ENCODE data around the gene PRADC1. TPM values are rescaled to one million over a fixed set of nuclear protein-coding genes. Genes with fewer than 3 reads are reported as not detected.

The PRADC1 gene
- total RNA-seq, 1 experiment from 2014 or later: 12.9 TPM

DNA sequence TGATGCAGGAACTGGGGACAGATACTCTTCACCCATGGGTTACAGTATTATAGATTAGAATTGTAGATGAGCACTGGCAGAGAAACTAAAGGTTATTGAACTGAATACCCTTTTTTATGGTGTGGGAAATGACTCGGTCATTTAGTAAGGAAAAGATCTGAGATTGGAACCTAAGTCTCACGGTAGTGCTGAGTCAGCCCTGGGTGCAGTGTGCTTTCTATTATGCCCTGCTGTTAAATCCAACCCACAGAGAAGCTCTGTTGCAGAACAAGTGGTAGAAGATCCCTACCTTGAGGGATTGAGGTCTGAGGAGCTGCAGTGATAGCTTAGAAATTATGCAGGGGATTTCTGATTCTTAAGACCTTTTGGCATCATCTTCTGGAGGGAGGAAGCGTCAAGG, 13.8 kb upstream of the PRADC1 start (continued):
- TF ChIP-seq, protein P1, sequence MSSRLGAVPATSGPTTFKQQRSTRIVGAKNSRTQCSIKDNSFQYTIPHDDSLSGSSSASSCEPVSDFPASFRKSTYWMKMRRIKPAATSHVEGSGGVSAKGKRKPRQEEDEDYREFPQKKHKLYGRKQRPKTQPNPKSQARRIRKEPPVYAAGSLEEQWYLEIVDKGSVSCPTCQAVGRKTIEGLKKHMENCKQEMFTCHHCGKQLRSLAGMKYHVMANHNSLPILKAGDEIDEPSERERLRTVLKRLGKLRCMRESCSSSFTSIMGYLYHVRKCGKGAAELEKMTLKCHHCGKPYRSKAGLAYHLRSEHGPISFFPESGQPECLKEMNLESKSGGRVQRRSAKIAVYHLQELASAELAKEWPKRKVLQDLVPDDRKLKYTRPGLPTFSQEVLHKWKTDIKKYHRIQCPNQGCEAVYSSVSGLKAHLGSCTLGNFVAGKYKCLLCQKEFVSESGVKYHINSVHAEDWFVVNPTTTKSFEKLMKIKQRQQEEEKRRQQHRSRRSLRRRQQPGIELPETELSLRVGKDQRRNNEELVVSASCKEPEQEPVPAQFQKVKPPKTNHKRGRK (CRISPR knock-in tag; IDR thresholded peaks at IDR 0.05; ENCODE audit: borderline replicate concordance): no peak
- TF ChIP-seq NR2C2 (CRISPR knock-in tag; IDR thresholded peaks at IDR 0.05) (no peak), GRHL2 (CRISPR knock-in tag; IDR thresholded peaks at IDR 0.05; ENCODE audit: insufficient replicate concordance, severe bottlenecking) (no peak), OVOL2 (CRISPR knock-in tag; IDR thresholded peaks at IDR 0.05; ENCODE audit: borderline replicate concordance) (no peak), NR3C1 (CRISPR knock-in tag; conservative IDR thresholded peaks at IDR 0.05; ENCODE audit: low read depth) (no peak), ZNF416 (CRISPR knock-in tag; IDR thresholded peaks at IDR 0.05) (no peak)
- TF ChIP-seq, protein P2, sequence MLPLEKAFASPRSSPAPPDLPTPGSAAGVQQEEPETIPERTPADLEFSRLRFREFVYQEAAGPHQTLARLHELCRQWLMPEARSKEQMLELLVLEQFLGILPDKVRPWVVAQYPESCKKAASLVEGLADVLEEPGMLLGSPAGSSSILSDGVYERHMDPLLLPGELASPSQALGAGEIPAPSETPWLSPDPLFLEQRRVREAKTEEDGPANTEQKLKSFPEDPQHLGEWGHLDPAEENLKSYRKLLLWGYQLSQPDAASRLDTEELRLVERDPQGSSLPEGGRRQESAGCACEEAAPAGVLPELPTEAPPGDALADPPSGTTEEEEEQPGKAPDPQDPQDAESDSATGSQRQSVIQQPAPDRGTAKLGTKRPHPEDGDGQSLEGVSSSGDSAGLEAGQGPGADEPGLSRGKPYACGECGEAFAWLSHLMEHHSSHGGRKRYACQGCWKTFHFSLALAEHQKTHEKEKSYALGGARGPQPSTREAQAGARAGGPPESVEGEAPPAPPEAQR (CRISPR knock-in tag; IDR thresholded peaks at IDR 0.05): no peak
- TF ChIP-seq, protein P3, sequence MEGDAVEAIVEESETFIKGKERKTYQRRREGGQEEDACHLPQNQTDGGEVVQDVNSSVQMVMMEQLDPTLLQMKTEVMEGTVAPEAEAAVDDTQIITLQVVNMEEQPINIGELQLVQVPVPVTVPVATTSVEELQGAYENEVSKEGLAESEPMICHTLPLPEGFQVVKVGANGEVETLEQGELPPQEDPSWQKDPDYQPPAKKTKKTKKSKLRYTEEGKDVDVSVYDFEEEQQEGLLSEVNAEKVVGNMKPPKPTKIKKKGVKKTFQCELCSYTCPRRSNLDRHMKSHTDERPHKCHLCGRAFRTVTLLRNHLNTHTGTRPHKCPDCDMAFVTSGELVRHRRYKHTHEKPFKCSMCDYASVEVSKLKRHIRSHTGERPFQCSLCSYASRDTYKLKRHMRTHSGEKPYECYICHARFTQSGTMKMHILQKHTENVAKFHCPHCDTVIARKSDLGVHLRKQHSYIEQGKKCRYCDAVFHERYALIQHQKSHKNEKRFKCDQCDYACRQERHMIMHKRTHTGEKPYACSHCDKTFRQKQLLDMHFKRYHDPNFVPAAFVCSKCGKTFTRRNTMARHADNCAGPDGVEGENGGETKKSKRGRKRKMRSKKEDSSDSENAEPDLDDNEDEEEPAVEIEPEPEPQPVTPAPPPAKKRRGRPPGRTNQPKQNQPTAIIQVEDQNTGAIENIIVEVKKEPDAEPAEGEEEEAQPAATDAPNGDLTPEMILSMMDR (IDR thresholded peaks at IDR 0.05): no peak

DNA sequence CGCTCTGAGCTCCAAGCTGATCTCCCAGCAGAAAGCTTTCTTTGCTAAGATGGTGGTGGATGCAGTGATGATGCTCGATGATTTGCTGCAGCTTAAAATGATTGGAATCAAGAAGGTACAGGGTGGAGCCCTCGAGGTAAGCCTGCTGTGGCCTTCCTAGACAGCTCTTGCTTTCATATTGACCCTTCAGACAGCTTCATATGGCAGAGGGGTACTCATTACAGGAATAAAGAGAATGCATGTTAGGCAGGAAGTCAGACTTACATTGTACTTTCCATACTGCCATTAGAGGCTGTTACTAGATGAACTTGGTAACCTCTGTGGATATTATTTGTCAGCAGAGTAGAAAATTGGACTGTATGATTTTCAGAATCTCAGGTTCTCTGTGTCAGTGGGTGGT, 11.5 kb upstream of the PRADC1 start:
- no peaks in the 10 kb centered on the region for H3K4me1 Mint-ChIP-seq
- no peak overlapping the region for H3K27ac Mint-ChIP-seq
- no peaks in the 10 kb centered on the region for H3K27me3 Mint-ChIP-seq (ENCODE audit: low read depth)
- DNase-seq (ENCODE audit: low spot score) (no peak), ATAC-seq (no peak)
- ChIA-PET CTCF (interaction anchor here (0.8 kb wide), 1 partner anchor 17 kb away, joined by 3 read pairs; no protein-coding TSS in a partner anchor), POLR2A (no interaction called here)
- H3K4me3 Mint-ChIP-seq: no peak overlapping the region
- no peaks in the 10 kb centered on the region for H3K9me3 Mint-ChIP-seq
- H3K36me3 Mint-ChIP-seq: peaks cover 87% of the 10 kb centered on the region
- TF ChIP-seq TP53 (CRISPR knock-in tag; IDR thresholded peaks at IDR 0.05): no peak
- TF ChIP-seq SMAD3 (CRISPR knock-in tag; IDR thresholded peaks at IDR 0.05; ENCODE audit: borderline replicate concordance): no peak
- TF ChIP-seq CREB1 (CRISPR knock-in tag; IDR thresholded peaks at IDR 0.05): no peak
- no peak for TF ChIP-seq ZNF671 (CRISPR knock-in tag; IDR thresholded peaks at IDR 0.05)
- TF ChIP-seq, protein P4, sequence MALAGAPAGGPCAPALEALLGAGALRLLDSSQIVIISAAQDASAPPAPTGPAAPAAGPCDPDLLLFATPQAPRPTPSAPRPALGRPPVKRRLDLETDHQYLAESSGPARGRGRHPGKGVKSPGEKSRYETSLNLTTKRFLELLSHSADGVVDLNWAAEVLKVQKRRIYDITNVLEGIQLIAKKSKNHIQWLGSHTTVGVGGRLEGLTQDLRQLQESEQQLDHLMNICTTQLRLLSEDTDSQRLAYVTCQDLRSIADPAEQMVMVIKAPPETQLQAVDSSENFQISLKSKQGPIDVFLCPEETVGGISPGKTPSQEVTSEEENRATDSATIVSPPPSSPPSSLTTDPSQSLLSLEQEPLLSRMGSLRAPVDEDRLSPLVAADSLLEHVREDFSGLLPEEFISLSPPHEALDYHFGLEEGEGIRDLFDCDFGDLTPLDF (CRISPR knock-in tag; IDR thresholded peaks at IDR 0.05): no peak
- no peak for TF ChIP-seq TEAD4 (CRISPR knock-in tag; IDR thresholded peaks at IDR 0.05)
- TF ChIP-seq, protein P5, sequence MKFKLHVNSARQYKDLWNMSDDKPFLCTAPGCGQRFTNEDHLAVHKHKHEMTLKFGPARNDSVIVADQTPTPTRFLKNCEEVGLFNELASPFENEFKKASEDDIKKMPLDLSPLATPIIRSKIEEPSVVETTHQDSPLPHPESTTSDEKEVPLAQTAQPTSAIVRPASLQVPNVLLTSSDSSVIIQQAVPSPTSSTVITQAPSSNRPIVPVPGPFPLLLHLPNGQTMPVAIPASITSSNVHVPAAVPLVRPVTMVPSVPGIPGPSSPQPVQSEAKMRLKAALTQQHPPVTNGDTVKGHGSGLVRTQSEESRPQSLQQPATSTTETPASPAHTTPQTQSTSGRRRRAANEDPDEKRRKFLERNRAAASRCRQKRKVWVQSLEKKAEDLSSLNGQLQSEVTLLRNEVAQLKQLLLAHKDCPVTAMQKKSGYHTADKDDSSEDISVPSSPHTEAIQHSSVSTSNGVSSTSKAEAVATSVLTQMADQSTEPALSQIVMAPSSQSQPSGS (CRISPR knock-in tag; IDR thresholded peaks at IDR 0.05; ENCODE audit: borderline replicate concordance, low read depth): no peak
- TF ChIP-seq, protein P6, sequence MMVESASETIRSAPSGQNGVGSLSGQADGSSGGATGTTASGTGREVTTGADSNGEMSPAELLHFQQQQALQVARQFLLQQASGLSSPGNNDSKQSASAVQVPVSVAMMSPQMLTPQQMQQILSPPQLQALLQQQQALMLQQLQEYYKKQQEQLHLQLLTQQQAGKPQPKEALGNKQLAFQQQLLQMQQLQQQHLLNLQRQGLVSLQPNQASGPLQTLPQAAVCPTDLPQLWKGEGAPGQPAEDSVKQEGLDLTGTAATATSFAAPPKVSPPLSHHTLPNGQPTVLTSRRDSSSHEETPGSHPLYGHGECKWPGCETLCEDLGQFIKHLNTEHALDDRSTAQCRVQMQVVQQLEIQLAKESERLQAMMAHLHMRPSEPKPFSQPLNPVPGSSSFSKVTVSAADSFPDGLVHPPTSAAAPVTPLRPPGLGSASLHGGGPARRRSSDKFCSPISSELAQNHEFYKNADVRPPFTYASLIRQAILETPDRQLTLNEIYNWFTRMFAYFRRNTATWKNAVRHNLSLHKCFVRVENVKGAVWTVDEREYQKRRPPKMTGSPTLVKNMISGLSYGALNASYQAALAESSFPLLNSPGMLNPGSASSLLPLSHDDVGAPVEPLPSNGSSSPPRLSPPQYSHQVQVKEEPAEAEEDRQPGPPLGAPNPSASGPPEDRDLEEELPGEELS (CRISPR knock-in tag; IDR thresholded peaks at IDR 0.05): no peak
- no peak for TF ChIP-seq ZNF121 (CRISPR knock-in tag; IDR thresholded peaks at IDR 0.05)
- TF ChIP-seq ZBTB21 (CRISPR knock-in tag; IDR thresholded peaks at IDR 0.05; ENCODE audit: borderline replicate concordance): no peak
- TF ChIP-seq MXD4 (CRISPR knock-in tag; IDR thresholded peaks at IDR 0.05; ENCODE audit: borderline replicate concordance): no peak
- TF ChIP-seq EMX1 (CRISPR knock-in tag; IDR thresholded peaks at IDR 0.05): no peak
- TF ChIP-seq TEAD1 (CRISPR knock-in tag; IDR thresholded peaks at IDR 0.05): no peak
- TF ChIP-seq, protein P7, sequence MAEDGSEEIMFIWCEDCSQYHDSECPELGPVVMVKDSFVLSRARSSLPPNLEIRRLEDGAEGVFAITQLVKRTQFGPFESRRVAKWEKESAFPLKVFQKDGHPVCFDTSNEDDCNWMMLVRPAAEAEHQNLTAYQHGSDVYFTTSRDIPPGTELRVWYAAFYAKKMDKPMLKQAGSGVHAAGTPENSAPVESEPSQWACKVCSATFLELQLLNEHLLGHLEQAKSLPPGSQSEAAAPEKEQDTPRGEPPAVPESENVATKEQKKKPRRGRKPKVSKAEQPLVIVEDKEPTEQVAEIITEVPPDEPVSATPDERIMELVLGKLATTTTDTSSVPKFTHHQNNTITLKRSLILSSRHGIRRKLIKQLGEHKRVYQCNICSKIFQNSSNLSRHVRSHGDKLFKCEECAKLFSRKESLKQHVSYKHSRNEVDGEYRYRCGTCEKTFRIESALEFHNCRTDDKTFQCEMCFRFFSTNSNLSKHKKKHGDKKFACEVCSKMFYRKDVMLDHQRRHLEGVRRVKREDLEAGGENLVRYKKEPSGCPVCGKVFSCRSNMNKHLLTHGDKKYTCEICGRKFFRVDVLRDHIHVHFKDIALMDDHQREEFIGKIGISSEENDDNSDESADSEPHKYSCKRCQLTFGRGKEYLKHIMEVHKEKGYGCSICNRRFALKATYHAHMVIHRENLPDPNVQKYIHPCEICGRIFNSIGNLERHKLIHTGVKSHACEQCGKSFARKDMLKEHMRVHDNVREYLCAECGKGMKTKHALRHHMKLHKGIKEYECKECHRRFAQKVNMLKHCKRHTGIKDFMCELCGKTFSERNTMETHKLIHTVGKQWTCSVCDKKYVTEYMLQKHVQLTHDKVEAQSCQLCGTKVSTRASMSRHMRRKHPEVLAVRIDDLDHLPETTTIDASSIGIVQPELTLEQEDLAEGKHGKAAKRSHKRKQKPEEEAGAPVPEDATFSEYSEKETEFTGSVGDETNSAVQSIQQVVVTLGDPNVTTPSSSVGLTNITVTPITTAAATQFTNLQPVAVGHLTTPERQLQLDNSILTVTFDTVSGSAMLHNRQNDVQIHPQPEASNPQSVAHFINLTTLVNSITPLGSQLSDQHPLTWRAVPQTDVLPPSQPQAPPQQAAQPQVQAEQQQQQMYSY (CRISPR knock-in tag; IDR thresholded peaks at IDR 0.05): no peak
- TF ChIP-seq GRHL2 (CRISPR knock-in tag; IDR thresholded peaks at IDR 0.05; ENCODE audit: insufficient replicate concordance, severe bottlenecking): no peak
- no peak for TF ChIP-seq ZNF396 (CRISPR knock-in tag; IDR thresholded peaks at IDR 0.05; ENCODE audit: borderline replicate concordance)
- TF ChIP-seq, protein P8, sequence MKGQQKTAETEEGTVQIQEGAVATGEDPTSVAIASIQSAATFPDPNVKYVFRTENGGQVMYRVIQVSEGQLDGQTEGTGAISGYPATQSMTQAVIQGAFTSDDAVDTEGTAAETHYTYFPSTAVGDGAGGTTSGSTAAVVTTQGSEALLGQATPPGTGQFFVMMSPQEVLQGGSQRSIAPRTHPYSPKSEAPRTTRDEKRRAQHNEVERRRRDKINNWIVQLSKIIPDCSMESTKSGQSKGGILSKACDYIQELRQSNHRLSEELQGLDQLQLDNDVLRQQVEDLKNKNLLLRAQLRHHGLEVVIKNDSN (CRISPR knock-in tag; IDR thresholded peaks at IDR 0.05): no peak

All from WTC11 (cell line).